ENCODE results near the gene POMGNT1.

Gene POMGNT1

GRCh38 chr1:46199233-46199749, 1.1 kb upstream of the POMGNT1 start:
- Histone ChIP-seq H3K36me3 (replicated peaks; ENCODE audit: low read depth, low read length) (no peaks in the 10 kb centered on the region), H3K4me2 (ENCODE audit: low read length) (peak overlapping the region; percentile 81), H3K9me3 (ENCODE audit: insufficient read depth, low read length) (no peaks in the 10 kb centered on the region), H3K9ac (ENCODE audit: low read length) (peak overlapping the region; percentile 75; the same call in 1 of the 2 replicates), H3K79me2 (ENCODE audit: low read length) (0 out of 2 replicates have a peak, but pooled peaks cover 2% of the 10 kb centered on the region), H3K27ac (ENCODE audit: low read length) (no peak overlapping the region), H3K4me3 (ENCODE audit: low read length) (peak overlapping the region; percentile 93), H3K27me3 (ENCODE audit: low read depth, low read length) (no peaks in the 10 kb centered on the region), H4K20me1 (ENCODE audit: insufficient read depth, low read length) (no peaks in the 10 kb centered on the region), H2AFZ (ENCODE audit: low read depth, low read length) (no peak overlapping the region), H3K4me1 (ENCODE audit: low read length) (peaks cover 12% of the 10 kb centered on the region)
- no peak for TF ChIP-seq EZH2phosphoT487 (IDR thresholded peaks at IDR 0.05; ENCODE audit: low read depth)
- TF ChIP-seq, protein P1, sequence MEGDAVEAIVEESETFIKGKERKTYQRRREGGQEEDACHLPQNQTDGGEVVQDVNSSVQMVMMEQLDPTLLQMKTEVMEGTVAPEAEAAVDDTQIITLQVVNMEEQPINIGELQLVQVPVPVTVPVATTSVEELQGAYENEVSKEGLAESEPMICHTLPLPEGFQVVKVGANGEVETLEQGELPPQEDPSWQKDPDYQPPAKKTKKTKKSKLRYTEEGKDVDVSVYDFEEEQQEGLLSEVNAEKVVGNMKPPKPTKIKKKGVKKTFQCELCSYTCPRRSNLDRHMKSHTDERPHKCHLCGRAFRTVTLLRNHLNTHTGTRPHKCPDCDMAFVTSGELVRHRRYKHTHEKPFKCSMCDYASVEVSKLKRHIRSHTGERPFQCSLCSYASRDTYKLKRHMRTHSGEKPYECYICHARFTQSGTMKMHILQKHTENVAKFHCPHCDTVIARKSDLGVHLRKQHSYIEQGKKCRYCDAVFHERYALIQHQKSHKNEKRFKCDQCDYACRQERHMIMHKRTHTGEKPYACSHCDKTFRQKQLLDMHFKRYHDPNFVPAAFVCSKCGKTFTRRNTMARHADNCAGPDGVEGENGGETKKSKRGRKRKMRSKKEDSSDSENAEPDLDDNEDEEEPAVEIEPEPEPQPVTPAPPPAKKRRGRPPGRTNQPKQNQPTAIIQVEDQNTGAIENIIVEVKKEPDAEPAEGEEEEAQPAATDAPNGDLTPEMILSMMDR (IDR thresholded peaks at IDR 0.05; ENCODE audit: low read depth, low read length), result no peak

DNA sequence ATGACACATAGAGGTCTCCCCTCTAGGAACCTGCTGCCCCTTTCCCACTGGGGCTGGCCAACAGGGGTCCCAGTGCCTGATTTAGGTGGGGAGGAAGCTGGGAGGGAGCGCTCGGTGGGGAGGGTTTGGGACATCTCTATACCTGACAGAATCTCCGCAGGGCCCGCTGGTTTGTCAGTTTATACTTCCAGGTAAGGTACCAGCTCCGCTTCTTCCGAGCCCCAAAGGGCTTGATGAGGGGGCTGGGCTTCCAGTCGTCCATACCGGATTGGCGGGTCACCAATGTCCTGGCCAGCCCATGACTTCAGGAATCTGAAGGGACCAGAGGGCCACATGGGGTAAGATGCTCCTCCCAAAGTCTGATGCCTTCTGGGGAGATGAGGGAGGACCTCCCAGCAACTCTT, 672 bp downstream of the POMGNT1 start:
- TF ChIP-seq EZH2phosphoT487 (IDR thresholded peaks at IDR 0.05; ENCODE audit: low read depth), result no peak
- TF ChIP-seq, protein P1 (IDR thresholded peaks at IDR 0.05; ENCODE audit: low read depth, low read length), result no peak
- Histone ChIP-seq H3K27ac (ENCODE audit: low read length) (no peak overlapping the region), H3K4me2 (ENCODE audit: low read length) (peak overlapping the region; percentile 98), H3K36me3 (replicated peaks; ENCODE audit: low read depth, low read length) (no peaks in the 10 kb centered on the region), H4K20me1 (ENCODE audit: insufficient read depth, low read length) (no peaks in the 10 kb centered on the region), H3K9me3 (ENCODE audit: insufficient read depth, low read length) (no peaks in the 10 kb centered on the region), H3K4me3 (ENCODE audit: low read length) (peak overlapping the region; percentile 93), H3K9ac (ENCODE audit: low read length) (peak overlapping the region; percentile 85), H3K27me3 (ENCODE audit: low read depth, low read length) (no peaks in the 10 kb centered on the region), H3K4me1 (ENCODE audit: low read length) (peaks cover 12% of the 10 kb centered on the region), H3K79me2 (ENCODE audit: low read length) (0 out of 2 replicates have a peak, but pooled peaks cover 2% of the 10 kb centered on the region), H2AFZ (ENCODE audit: low read depth, low read length) (no peak overlapping the region)

GRCh38 chr1:46196609-46197008, 1.6 kb downstream of the POMGNT1 start:
- H3K27me3 ChIP-seq (ENCODE audit: low read depth, low read length), result no peaks in the 10 kb centered on the region
- H3K9me3 ChIP-seq (ENCODE audit: insufficient read depth, low read length), result no peaks in the 10 kb centered on the region
- peaks cover 12% of the 10 kb centered on the region for H3K4me1 ChIP-seq (ENCODE audit: low read length)

DNA sequence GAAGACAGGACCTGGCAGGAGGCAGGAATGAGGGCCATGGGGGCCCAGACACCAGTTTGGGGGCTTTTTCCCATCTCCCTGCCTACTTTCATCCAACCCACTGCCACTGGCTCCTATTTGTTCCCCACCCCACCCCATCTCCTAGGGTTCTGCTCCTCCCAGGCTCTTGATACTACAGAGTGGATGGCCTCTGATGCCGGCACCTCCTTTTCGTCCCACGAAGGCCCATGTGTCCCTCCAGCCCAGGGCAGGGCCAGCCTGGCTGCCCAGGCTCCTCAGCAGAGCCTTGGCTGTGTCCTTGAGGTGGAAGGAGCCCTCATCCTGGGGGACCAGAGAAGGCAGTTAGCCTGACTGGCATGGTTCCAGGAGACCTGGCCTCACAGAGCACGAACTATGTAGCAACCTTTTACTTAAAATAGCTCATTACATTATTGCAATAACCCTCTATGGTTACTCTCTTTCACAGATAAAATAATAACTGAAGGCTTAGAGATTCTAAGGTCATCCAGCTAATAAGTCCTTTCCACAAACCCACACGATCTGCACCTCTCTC, 3.5 kb downstream of the POMGNT1 start:
- H3K27me3 ChIP-seq (ENCODE audit: low read depth, low read length), result no peaks in the 10 kb centered on the region
- no peak overlapping the region for H3K4me2 ChIP-seq (ENCODE audit: low read length)
- no peaks in the 10 kb centered on the region for H3K36me3 ChIP-seq (replicated peaks; ENCODE audit: low read depth, low read length)

More at GRCh38 chr1:46196609-46197008, 1.6 kb downstream of the POMGNT1 start:
- TF ChIP-seq, protein P1 (IDR thresholded peaks at IDR 0.05; ENCODE audit: low read depth, low read length), result no peak
- no peak for TF ChIP-seq EZH2phosphoT487 (IDR thresholded peaks at IDR 0.05; ENCODE audit: low read depth)
- Histone ChIP-seq H3K9ac (ENCODE audit: low read length) (no peak overlapping the region), H3K36me3 (replicated peaks; ENCODE audit: low read depth, low read length) (no peaks in the 10 kb centered on the region), H3K4me3 (ENCODE audit: low read length) (no peak overlapping the region), H4K20me1 (ENCODE audit: insufficient read depth, low read length) (no peaks in the 10 kb centered on the region), H2AFZ (ENCODE audit: low read depth, low read length) (no peak overlapping the region), H3K27ac (ENCODE audit: low read length) (no peak overlapping the region), H3K4me2 (ENCODE audit: low read length) (no peak overlapping the region), H3K79me2 (ENCODE audit: low read length) (0 out of 2 replicates have a peak, but pooled peaks cover 2% of the 10 kb centered on the region)

More for the DNA sequence above, 3.5 kb downstream of the POMGNT1 start:
- H3K79me2 ChIP-seq (ENCODE audit: low read length), result 0 out of 2 replicates have a peak, but pooled peaks cover 2% of the 10 kb centered on the region
- H3K4me1 ChIP-seq (ENCODE audit: low read length), result peaks cover 12% of the 10 kb centered on the region
- TF ChIP-seq, protein P1 (IDR thresholded peaks at IDR 0.05; ENCODE audit: low read depth, low read length), result no peak
- TF ChIP-seq EZH2phosphoT487 (IDR thresholded peaks at IDR 0.05; ENCODE audit: low read depth), result no peak
- H4K20me1 ChIP-seq (ENCODE audit: insufficient read depth, low read length), result no peaks in the 10 kb centered on the region
- H3K27ac ChIP-seq (ENCODE audit: low read length), result no peak overlapping the region
- no peak overlapping the region for H2AFZ ChIP-seq (ENCODE audit: low read depth, low read length)
- no peak overlapping the region for H3K4me3 ChIP-seq (ENCODE audit: low read length)
- no peaks in the 10 kb centered on the region for H3K9me3 ChIP-seq (ENCODE audit: insufficient read depth, low read length)
- H3K9ac ChIP-seq (ENCODE audit: low read length), result no peak overlapping the region
